ENCODE data around the gene AOC1. TPM values are rescaled to one million over a fixed set of nuclear protein-coding genes. Genes with fewer than 3 reads are reported as not detected.

Gene AOC1
- total RNA-seq, 1 donor from 2014 or later: not detected

- no peak for TF ChIP-seq CTCF (IDR thresholded peaks at IDR 0.05; ENCODE audit: partially characterized antibody, unreplicated experiment)
- peaks cover 2% of the 10 kb centered on the region for H3K36me3 Mint-ChIP-seq (ENCODE audit: unreplicated experiment)
- DNase-seq: no peak
- no peak overlapping the region for H3K27ac Mint-ChIP-seq (ENCODE audit: unreplicated experiment)
- H3K4me3 Mint-ChIP-seq (ENCODE audit: unreplicated experiment): no peak overlapping the region
- H3K9me3 Mint-ChIP-seq (ENCODE audit: unreplicated experiment): peaks cover 3% of the 10 kb centered on the region
- H3K27me3 Mint-ChIP-seq (ENCODE audit: unreplicated experiment): peaks cover 2% of the 10 kb centered on the region
- no peaks in the 10 kb centered on the region for H3K4me1 Mint-ChIP-seq (ENCODE audit: low read depth, unreplicated experiment)
Observed at GRCh38 chr7:150820578-150821198, 31.6 kb upstream of the AOC1 start.

GRCh38 chr7:150823043-150823442, 29.3 kb upstream of the AOC1 start:
- Mint-ChIP-seq H3K9me3 (ENCODE audit: unreplicated experiment) (peaks cover 2% of the 10 kb centered on the region), H3K27ac (ENCODE audit: unreplicated experiment) (no peak overlapping the region), H3K36me3 (ENCODE audit: unreplicated experiment) (no peaks in the 10 kb centered on the region), H3K4me3 (ENCODE audit: unreplicated experiment) (no peak overlapping the region), H3K27me3 (ENCODE audit: unreplicated experiment) (peaks cover 3% of the 10 kb centered on the region), H3K4me1 (ENCODE audit: low read depth, unreplicated experiment) (no peaks in the 10 kb centered on the region)
- DNase-seq: no peak
- no peak for TF ChIP-seq CTCF (IDR thresholded peaks at IDR 0.05; ENCODE audit: partially characterized antibody, unreplicated experiment)

GRCh38 chr7:150823484-150824126, 28.7 kb upstream of the AOC1 start:
- Mint-ChIP-seq H3K9me3 (ENCODE audit: unreplicated experiment) (peaks cover 2% of the 10 kb centered on the region), H3K36me3 (ENCODE audit: unreplicated experiment) (no peaks in the 10 kb centered on the region), H3K4me1 (ENCODE audit: low read depth, unreplicated experiment) (no peaks in the 10 kb centered on the region), H3K27ac (ENCODE audit: unreplicated experiment) (no peak overlapping the region), H3K27me3 (ENCODE audit: unreplicated experiment) (peaks cover 3% of the 10 kb centered on the region), H3K4me3 (ENCODE audit: unreplicated experiment) (no peak overlapping the region)
- no peak for DNase-seq
- TF ChIP-seq CTCF (IDR thresholded peaks at IDR 0.05; ENCODE audit: partially characterized antibody, unreplicated experiment): no peak

GRCh38 chr7:150824379-150825177, 27.7 kb upstream of the AOC1 start:
- TF ChIP-seq CTCF (IDR thresholded peaks at IDR 0.05; ENCODE audit: partially characterized antibody, unreplicated experiment): no peak
- Mint-ChIP-seq H3K4me1 (ENCODE audit: low read depth, unreplicated experiment) (no peaks in the 10 kb centered on the region), H3K27me3 (ENCODE audit: unreplicated experiment) (peaks cover 3% of the 10 kb centered on the region), H3K36me3 (ENCODE audit: unreplicated experiment) (no peaks in the 10 kb centered on the region), H3K4me3 (ENCODE audit: unreplicated experiment) (no peak overlapping the region), H3K9me3 (ENCODE audit: unreplicated experiment) (peaks cover 1% of the 10 kb centered on the region), H3K27ac (ENCODE audit: unreplicated experiment) (no peak overlapping the region)
- no peak for DNase-seq

All from glutamatergic neuron (in vitro differentiated cells).